Ovary (tissue), 3 donors: Measurements from ENCODE around the gene SIL1.

Experiments
- POLR2A ChIP-seq: fragments of 450-650 bp; IDR thresholded peaks from one replicate; pipeline ENCODE4 v1.6.1; 2017; ENCODE audit warnings: antibody characterized with exemption, mild to moderate bottlenecking, moderate library complexity
- TF ChIP-seq, protein P1 (sequence below), 3 donors: fragments of 450-650 bp in 2 of 3; fragments of 200-600 bp in 1 of 3; IDR thresholded peaks; one replicate each; pipeline versions ENCODE4 v1.5.1 to v1.8.0; 2016 to 2022; ENCODE audit warnings: antibody characterized with exemption in 3 of 3, mild to moderate bottlenecking in 1 of 3
- donor health status: DM: no; HTN: no; CAD: no.

DNA sequence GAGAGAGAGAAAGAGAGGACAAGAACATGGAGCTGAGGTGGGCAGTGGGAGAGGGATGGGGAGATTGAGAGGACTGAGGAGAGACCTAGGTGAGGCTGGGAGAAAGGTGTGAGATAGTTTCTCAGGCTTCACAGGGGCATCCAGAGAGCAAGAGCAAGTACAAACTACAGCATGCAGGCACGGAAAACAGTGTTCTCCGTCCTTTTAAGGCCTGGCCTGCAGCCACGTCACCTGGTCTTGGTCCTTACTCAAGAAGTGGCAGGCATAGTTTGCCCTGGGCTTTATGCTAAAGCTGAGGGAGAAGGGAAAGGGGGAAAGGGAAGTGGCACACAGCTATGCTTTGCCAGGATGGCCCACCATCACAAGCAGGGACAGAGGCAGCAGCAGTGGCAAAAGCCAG, 65.7 kb downstream of the SIL1 start:
- no peak for TF ChIP-seq POLR2A
- TF ChIP-seq, protein P1, sequence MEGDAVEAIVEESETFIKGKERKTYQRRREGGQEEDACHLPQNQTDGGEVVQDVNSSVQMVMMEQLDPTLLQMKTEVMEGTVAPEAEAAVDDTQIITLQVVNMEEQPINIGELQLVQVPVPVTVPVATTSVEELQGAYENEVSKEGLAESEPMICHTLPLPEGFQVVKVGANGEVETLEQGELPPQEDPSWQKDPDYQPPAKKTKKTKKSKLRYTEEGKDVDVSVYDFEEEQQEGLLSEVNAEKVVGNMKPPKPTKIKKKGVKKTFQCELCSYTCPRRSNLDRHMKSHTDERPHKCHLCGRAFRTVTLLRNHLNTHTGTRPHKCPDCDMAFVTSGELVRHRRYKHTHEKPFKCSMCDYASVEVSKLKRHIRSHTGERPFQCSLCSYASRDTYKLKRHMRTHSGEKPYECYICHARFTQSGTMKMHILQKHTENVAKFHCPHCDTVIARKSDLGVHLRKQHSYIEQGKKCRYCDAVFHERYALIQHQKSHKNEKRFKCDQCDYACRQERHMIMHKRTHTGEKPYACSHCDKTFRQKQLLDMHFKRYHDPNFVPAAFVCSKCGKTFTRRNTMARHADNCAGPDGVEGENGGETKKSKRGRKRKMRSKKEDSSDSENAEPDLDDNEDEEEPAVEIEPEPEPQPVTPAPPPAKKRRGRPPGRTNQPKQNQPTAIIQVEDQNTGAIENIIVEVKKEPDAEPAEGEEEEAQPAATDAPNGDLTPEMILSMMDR (IDR thresholded peaks at IDR 0.05) = no peak
